Neural cell (in vitro differentiated cells): Measurements from ENCODE around the gene GRWD1.

ENCODE experiments used
- CTCF ChIP-seq: fragments of 450-650 bp; IDR thresholded peaks from 2 replicates; pipeline ENCODE4 v1.5.1; 2014; ENCODE audit warnings: antibody characterized with exemption, mild to moderate bottlenecking, moderate library complexity; ENCODE audit not compliant: poor library complexity, severe bottlenecking
- EP300 ChIP-seq: fragments of 450-650 bp; conservative IDR thresholded peaks from 2 replicates; pipeline ENCODE4 v1.6.1; 2014; ENCODE audit warnings: antibody characterized with exemption, mild to moderate bottlenecking, moderate library complexity; ENCODE audit not compliant: poor library complexity, severe bottlenecking
- EZH2 ChIP-seq: fragments of 200-600, 300-800 bp; shearing (Covaris generic), sonication (generic); IDR thresholded peaks from 2 replicates; pipeline ENCODE4 v1.6.1; 2014; ENCODE audit warnings: antibody characterized with exemption, low read length, borderline replicate concordance, mild to moderate bottlenecking; ENCODE audit not compliant: insufficient read depth, poor library complexity, severe bottlenecking
- MXI1 ChIP-seq: fragments of 450-650 bp; conservative IDR thresholded peaks from 2 replicates; pipeline ENCODE4 v1.6.1; 2014; ENCODE audit warnings: antibody characterized with exemption, mild to moderate bottlenecking; ENCODE audit not compliant: poor library complexity, severe bottlenecking
- POLR2AphosphoS5 ChIP-seq: IDR thresholded peaks from 2 replicates; pipeline ENCODE4 v1.6.1; 2012
- SMC3 ChIP-seq: fragments of 450-650 bp; conservative IDR thresholded peaks from 2 replicates; pipeline ENCODE4 v1.6.1; 2014; ENCODE audit warnings: antibody characterized with exemption, mild to moderate bottlenecking, moderate library complexity; ENCODE audit not compliant: poor library complexity

GRCh38 chr19:48495396-48495795 lies 49.6 kb downstream of the GRWD1 start:
- TF ChIP-seq SMC3 (no peak), CTCF (no peak), EP300 (no peak), POLR2AphosphoS5 (no peak), EZH2 (no peak), MXI1 (no peak)
